NCI-H2171 (cell line): ENCODE data around the gene SUPT4H1.

Experiments
- DNase-seq: peaks from one replicate; lab custom pipeline; 2025; lab: John Stamatoyannopoulos, UW

The SUPT4H1 gene

DNA sequence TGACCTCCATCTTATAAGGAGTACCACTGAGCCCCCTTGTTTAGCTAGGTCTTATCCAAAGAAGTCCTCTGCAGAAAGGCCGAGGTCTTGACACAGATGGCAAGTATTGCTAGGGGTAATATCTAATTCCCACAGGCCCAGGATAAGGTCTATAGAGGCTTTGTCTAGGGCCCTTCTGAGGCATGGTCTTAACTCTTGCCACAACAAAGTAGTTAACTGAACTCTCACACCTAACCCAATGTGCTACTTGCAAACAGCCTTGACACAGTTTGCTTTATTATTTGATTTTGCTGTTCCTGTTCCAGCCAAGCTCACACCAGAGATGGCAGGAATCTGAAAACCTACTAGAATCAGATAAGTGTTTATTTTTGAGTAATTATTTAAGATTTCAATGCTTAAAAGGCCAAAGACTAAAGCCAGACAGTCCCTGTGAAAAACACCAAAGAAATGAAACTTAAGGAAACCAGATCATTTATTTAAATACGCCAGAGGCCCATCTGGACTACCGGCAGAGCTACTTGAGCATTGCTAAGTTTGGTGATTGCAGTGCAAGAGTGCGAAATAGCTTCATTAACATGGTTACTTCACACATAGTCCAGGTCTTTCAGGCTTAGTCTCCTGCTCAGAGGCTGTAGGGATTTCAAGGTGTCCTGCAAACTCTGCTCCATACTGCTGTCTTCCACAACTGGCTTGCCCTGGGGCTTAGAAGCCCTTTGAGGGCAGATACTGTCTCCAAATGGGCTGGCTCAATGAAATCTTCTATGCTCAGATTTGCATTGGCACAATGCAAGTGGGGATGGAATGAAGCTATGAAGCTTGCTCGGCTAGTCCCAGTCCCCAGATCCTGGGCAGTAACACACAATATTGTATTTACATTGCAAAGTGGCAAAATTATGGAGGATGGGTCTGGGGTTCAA lies 28.5 kb upstream of the SUPT4H1 start:
- DNase-seq, result no peak

- no peak for DNase-seq
Measured at GRCh38 chr17:58379511-58379824, 27.5 kb upstream of the SUPT4H1 start.

GRCh38 chr17:58378733-58379510 lies 26.9 kb upstream of the SUPT4H1 start:
- no peak for DNase-seq

DNA sequence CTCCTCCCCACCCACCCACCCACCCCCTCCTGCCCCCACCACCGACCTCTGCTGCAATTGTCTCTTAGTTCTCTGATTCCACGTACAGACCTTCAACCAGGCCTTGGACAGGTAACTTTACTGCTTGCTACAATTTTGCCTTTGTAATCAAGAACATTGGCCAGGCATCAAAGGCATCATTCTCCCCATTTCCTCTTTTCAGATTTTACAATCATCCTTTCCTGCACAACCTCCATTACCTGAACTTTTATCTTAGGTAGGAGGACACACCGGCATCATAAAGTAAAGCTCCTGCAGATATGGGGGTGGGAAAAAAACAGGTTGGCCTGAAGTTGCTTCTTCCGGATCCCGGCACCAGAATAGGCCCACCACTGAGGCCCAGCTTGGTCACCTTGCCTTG lies 25.7 kb upstream of the SUPT4H1 start:
- no peak for DNase-seq

DNA sequence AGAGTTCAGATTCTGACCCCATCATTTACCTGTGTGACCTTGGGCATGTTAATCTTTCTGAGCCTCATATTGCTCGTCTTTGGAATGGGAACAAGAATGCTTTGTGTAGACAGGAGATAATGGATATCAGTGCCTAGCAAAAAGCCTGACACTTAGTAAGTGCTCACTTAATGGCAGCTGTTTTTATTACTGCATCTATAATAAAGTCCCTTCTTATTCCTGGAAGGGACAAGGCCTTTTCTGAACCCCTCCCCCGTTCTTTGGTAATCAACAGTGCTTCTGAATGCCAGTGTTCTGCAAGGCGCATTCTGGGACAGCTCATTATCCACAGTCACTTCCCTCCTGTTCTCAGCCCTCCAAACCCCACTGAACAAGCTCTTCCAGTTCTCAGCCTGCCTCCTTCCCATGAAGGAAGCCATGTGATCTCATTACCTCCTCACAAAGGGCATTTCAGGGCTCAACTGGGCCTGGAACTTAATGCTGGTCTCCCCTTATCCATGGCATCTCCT lies 25.1 kb upstream of the SUPT4H1 start:
- no peak for DNase-seq

GRCh38 chr17:58376472-58377000 lies 24.5 kb upstream of the SUPT4H1 start:
- no peak for DNase-seq

DNA sequence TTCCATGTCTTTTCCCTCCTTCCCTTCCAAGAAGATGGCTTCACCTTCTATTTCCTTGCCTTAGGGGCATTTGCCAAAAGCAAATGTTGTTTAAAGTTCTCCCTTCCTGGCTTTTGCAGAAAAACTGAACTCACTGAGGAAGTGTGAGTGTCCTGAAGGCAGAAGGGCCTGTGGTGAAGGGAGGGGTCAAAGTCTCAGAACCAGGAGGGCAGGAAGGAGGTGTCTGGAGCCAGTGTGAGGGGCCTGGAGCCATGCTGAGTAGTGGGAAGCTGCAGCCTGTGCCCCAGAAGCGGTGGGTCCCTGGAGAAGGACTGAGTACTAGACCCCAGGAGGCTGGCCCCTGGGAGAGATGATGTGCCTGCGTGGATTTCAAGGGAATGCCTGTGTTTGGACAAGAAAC lies 23.8 kb upstream of the SUPT4H1 start:
- DNase-seq, result no peak

GRCh38 chr17:58375256-58375655 lies 23.3 kb upstream of the SUPT4H1 start:
- no peak for DNase-seq

DNA sequence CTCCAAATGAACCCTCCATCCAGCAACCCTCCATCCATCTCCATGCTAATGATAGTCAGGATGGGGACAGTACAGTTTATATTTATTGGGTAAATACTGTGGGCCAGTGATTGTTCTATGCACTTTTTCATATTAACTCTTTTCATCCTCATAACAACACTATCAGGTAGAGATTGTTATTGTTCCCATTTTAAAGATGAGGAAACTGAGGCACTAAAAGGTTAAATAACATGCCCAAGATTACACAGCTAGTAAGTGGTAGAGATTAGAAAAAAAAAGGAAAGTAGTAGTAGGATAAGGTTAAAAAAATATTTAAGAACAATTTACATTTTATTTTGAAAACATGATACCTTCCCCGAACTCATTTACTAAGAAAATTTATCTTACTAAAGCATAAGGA lies 21.9 kb upstream of the SUPT4H1 start:
- DNase-seq, result no peak

DNA sequence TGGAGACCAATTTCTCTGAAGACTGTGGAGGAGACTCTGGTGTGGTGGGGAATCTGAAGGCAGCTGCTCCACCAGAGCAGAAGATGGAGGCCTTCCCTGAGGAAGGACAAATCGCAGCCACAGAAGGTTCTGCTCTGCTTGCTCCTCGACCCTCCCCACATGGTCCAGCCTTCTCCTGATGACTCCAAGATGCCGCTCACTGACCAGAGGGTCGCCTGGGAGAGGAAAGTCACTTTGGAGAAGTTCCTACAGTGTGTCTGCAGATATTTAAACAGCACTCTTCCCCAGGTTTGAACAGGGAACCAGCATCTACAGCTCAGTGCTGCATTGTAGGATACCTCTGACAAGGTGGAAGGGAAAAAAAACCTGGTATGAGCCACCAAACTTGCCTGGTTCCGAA lies 21.0 kb upstream of the SUPT4H1 start:
- no peak for DNase-seq

DNA sequence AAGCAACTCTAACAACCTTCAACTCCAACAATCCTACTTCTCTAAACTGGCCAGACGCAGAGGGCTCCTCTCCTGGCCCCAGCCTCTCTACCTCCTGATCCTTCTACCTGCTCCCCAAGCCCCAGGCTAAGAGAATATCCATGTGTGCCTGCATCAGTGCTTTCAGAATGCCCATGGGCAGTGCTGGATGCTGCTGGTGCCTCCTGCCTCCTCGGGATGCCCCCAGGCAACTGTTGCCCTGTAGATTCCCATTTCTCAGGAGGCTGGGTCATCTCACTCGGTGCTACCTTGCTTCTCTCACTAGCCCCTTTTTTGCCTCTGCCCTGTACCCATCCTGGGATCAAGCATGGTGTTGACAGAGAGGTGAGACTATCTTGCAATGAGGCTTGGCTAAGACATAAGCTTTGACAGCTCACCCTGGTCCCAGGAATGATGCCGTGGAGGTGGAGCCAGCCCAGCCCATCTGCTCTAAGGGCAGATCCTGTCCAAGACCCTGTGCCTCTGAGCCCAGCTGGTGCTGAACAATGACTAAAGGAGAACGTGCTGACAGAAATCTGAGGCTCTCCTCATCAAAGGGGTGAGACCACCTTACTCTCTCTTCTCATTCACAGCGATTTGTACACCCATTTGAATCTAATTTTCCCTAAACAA lies 19.4 kb upstream of the SUPT4H1 start:
- no peak for DNase-seq

- no peak for DNase-seq
Measured at GRCh38 chr17:58370716-58371115, 18.7 kb upstream of the SUPT4H1 start.

DNA sequence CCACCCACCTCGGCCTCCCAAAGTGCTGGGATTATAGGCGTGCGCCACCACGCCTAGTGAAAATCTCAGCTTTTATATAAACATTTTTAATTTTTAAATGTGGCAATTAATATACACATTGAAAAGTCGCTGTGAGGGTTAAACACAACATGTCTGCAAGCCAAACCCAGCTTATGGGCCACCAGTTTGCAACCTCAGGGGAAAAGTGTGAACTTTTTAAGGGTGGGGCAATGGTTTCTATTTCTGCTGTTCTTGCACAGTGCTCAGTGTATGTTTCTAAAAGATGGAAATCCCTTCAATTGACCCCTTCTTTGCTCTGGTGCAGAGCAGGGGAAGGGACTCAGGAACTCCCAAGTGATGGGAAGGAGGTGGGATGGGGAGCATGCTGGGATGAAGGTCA lies 18.3 kb upstream of the SUPT4H1 start:
- no peak for DNase-seq

GRCh38 chr17:58369214-58370031 lies 17.4 kb upstream of the SUPT4H1 start:
- no peak for DNase-seq

GRCh38 chr17:58368860-58369213 lies 16.8 kb upstream of the SUPT4H1 start:
- DNase-seq, result no peak

- DNase-seq, result no peak
Measured at GRCh38 chr17:58367461-58367860, 15.5 kb upstream of the SUPT4H1 start.

DNA sequence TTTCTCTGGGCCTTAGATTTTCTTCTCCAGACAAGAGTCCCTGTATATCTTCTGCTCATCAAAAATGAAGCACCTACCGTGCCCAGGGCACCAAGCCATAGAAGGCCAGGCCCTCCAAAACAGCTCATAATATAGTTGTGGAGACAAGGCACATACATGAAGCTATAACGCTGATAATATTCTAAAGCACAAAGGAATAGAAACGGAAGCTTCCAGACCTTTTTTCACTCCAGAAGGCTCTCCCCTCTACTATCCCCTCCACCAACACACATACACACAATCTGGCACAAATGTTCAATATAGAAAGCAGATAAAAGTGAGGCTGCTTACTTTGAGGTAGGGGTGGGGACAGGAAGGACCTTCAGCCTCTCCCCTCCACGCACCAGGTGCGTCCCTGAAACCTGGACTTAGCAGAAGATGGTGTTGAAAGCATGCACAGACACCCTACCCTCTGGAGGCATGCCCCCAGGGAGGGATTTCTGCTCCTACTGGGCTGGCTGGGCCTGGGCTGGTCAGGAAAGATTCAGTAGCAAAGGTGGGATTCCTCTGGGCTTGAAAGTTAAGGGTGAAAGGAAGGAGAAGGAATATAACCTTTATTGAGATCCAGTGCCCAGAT lies 14.1 kb upstream of the SUPT4H1 start:
- no peak for DNase-seq

DNA sequence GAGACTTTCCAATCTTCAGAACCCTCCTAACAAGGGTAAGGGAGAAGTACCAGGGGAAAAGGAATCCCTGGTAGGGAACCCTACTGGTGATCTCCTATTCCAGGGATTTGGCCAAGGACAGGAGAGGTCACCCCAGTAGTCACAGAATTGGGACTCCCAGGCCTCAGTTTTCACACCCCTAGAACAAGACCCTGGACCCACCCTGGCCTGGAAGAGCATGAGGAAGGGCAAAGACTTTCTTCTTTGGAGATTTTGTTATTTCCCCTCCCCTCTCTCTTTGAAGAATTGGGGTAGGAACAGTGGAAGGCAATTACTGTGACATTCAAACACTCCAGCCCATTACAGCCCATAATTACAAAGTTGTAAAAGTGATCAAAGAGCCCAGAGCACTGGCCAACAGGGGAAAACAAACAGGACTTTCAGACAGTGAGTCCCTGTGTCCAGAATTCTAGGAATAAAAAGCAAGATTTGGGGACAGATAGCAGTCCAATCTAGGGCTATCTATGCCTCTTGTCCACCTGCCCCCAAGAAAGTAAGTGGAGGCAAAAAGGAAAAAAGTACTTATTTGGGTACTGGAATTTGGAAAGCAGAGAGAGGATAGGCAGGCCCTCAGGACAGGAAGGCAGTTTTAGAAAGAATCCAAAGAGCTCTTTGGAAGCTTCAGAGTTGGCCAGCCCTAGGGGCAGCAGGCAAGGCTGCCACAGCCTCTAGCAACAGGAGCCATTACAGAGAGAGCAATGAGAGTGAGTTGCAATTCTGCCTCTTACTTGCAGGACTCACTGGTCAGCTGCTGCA lies 13.4 kb upstream of the SUPT4H1 start:
- no peak for DNase-seq

GRCh38 chr17:58364270-58364942 lies 12.4 kb upstream of the SUPT4H1 start:
- no peak for DNase-seq
